NCI-H460 (cell line): Measurements from ENCODE around the gene MDFIC. TPM values are rescaled to one million over a fixed set of nuclear protein-coding genes. Genes with fewer than 3 reads are reported as not detected.
"Not testable (repeated sequence)": the region's sequence is repeated elsewhere in the genome, so short reads cannot be mapped to it uniquely, and the experiment has no call there.

Source experiments
- DNase-seq: peaks from one replicate; pipeline ENCODE4 v3.0.0-alpha.2; 2016; ENCODE audit warnings: low read depth; ENCODE audit errors: extremely low read depth
- polyA plus RNA-seq: library from polyadenylated mRNA; depleted of rRNA; stranded (reverse); fragments of >200 nt; gene quantifications from 2 replicates; pipeline ENCODE4 v1.2.3, GENCODE V29; 2014; cell fraction: nucleus; rRNA removed
- total RNA-seq: library from RNA; depleted of rRNA; stranded (reverse); fragments of >200 nt; shearing (Covaris generic); gene quantifications from 2 replicates; pipeline ENCODE4 v1.2.3, GENCODE V29; 2014; rRNA removed

MDFIC gene, protein sequence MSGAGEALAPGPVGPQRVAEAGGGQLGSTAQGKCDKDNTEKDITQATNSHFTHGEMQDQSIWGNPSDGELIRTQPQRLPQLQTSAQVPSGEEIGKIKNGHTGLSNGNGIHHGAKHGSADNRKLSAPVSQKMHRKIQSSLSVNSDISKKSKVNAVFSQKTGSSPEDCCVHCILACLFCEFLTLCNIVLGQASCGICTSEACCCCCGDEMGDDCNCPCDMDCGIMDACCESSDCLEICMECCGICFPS
- total RNA-seq = 15.5 and 17.8 TPM in 2 replicates
- polyA plus RNA-seq = 8.0 and 8.4 TPM in 2 replicates

DNA sequence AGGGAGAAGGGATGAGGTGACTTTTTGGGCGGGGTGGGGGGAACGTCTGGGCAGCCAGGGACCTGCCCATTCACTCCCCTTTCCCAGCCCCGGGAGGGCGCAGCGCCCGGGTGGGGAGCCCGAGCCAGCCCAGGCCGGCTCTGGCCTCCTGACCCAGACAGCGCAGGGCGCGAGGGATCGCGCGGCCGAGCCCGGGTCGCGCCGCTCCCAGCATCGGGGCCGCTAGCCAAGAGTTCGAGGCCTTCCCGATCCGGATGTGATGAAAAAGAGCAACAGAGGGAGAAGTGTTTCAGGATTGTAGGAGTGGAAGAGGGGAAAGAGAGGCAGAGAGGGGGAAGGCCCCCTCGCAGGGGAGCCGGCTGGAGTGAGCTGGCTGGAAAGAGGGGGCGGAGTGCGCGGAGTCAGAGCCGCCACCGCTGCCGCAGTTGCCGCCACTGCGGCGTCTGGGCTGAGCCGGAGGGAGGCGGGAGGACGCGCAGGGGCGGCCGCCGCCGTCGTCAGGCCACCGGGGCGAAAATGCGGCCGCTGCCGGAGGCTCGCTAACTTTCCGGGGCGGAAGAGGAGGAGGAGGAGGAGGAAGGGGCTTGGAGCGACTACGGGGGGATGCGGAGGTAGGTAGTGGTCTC lies at the start of gene MDFIC:
Gene MDFIC (plus strand): TSS at position 69 of the 626 bp plus-strand sequence. CDS start 940 bp downstream, outside the sequence.
- DNase-seq = peak; percentile 22

DNA sequence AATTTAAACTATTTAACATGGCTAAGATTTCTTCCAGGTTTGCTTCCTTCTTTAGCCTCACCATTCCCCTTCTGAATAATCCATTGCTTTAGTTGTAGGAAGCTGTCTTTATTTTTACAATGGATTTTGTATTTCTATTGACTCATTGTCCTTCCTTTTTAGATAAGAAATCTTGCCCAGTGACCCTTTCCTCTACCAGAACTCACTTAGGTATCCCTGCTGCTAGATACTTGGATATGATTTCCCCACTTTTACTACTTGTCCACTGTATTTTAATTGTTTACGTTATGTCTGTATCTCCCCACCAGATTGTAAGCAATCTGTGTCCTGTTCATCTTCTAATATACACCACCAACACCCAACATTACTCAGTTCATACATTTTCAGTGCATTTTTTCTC lies 47.7 kb upstream of the MDFIC start:
- DNase-seq = no peak

DNA sequence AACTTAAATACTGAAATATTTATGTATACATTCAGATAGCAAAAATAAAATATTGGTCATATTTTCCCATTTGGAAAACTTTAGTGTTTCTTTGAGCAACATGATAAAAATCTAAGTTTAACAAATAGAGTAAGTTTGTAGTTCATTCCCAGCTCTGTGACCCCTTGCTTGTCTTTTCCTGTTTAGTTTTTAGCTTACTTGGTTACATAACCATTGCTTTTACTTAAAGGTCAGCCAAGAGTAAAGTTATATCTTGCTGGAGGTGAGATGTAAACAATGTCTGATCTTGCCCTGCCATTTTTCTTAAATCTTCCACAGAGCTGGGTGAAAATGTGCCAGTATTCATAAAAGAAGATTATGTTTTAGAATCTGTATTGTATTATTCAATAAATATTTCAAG lies 46.7 kb upstream of the MDFIC start:
- DNase-seq = no peak

DNA sequence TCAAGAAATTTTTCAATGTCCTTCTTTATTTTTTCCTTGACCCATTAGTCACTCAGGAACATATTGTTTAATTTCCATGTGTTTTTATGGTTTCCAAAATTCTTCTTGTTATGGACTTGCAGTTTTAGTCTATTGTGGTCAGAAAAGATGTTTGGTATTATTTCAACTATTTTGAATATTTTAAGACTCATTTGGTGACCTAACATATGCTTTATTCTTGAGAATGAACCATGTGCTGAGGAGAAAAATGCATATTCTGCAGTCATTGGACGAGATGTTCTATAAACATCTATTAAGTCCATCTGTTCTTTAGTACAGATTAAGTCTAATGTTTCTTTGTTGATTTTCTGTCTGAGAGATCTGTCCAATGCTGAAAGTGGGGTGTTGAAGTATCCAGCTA lies 42.3 kb upstream of the MDFIC start:
- DNase-seq = no peak

DNA sequence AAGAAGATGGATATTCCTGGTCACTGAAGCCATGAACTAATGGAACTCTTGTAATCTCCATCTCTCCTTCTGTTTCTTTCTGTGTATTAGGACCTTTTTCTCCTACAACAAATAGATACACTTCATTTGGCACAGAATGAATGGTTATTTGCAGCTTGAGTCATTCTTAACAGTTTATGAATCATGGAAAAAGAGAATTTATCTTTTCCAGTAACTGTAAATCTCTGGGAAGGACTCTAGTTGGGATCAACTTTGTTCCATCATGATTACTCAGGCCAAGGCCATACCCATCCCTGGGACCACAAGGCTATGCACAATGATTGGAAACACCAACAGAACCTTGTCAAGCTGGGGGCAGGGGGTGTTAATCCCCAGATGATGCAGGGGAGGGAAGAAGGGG lies 36.1 kb upstream of the MDFIC start:
- DNase-seq = no peak

DNA sequence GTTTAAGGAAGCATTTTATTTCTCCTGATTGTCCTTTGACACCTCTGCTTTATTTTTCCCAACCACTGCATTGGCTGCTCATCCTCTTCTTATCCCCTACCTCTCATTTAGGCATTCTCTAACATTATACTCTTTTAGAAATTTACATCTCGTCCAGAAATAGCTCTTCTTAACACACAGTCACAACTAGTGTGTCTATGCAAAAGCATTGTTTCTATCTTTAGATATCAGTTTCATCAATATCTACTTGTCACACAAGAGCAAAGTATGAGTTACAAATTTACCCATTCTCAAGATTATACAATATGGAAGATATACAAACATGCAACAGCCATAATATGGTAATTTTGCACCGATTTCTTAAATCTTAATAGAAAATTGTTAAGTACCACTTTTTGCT lies 35.7 kb upstream of the MDFIC start:
- no peak for DNase-seq

DNA sequence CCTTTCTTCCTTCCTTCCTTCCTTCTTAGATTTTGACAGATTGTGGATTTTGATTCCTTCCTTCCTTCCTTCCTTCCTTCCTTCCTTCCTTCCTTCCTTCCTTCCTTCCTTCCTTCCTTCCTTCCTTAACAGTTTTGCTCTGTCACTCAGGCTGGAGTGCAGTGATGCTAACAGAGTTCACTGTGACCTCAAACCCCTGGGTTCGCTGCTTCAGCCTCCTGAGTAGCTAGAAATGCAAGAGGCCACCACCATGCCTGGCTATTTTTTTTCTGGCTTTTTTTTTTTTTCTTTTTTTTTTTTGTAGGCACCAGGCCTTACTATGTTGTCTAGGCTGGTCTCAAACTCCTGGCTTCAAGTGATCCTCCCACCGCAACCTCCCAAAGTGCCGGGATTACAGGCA lies 32.8 kb upstream of the MDFIC start:
- DNase-seq = not testable (repeated sequence)

DNA sequence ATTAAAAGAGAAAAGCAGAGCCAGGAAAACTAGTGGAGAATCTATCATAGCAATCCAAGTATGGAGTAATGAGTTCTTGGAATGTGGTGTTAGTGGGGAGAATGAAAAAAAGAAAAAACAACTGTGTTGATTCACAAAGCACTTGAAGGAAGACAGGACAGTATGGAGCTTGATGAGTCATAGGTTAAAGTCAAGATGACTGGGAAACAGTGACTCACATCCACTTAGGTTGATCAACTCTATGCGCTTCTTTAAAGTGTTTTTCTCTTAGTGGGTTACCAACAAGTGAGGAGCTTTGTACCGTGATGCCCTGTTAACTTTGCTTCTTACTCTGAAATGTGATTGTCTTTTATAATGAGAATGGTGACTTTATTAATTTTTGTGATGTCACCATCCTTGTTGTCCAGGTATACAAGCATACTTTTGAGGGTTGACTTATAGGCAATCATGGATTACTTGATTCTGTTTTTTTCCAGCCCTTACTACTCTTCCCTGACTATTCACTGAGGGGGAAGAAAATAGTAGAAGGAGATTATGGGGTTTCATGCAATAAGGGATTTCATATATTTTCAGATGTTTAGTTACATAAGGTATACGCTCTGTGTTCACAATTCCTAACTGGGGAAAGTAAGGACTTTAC lies 32.1 kb upstream of the MDFIC start:
- peak; percentile 73 for DNase-seq

DNA sequence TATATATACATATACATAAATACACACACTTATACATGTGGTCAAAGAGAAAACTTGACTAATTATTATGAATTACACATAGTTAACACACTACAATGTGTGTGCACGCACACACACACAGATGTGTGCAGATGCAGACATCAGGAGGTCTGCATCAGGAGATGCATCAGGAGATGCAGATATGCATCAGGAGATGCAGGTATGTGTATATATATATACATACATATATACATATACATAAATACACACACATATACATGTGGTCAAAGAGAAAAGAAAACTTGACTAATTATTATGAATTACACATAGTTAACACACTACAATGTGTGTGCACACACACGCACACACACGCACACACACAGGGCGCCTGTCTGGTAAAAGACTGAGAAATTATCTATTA lies 31.3 kb upstream of the MDFIC start:
- DNase-seq = no peak

DNA sequence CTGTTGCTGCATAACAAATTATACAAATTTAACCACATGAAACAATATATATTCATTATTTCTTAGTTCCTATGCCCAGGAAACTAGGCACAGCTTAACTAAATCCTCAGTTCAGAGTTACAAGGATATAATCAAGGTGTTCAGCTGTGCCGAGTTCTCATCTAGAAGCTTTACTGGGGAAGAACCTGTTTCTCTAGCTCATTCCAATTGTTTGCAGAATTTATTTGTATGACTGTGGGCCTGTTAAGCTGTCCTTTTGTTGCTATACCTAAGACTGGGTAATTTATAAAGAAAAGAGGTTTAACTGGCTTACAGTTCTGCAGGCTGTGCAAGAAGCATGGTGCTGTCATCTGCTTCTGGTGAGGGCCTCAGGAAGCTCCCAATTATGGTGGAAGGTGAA lies 21.8 kb upstream of the MDFIC start:
- no peak for DNase-seq

DNA sequence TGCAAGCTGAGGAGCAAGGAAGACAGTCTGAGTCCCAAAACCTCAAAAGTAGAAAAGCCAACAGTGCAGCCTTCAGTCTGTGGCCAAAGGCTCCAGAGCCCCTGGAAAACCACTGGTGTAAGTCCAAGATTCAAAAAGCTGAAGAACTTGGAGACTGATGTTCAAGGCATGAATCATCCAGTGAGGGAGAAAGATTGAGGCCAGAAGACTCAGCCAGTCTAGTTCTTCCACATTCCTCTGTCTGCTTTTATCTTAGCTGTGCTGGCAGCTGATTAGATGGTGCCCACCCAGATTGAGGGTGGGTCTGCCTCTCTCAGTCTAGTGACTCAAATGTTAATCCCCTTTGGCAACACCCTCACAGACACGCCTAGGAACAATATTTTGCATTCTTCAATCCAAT lies 20.1 kb upstream of the MDFIC start:
- DNase-seq = no peak

DNA sequence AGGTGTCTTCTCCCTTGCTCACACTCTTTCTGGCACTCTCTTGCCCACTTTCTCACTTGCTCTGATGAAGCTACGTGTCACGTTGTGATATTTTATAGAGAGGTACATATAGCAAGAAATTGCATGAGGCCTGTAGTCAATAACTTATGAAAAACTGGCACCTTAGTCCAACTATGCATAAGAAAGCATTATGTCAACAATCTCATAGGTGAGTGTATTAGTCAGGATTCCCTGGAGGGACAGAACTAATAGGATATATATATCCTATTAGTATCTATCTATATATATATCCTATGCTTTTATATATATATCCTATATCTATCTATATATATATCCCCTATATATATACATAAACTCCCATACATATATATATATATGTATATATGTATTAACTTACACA lies 18.8 kb upstream of the MDFIC start:
- DNase-seq = no peak

DNA sequence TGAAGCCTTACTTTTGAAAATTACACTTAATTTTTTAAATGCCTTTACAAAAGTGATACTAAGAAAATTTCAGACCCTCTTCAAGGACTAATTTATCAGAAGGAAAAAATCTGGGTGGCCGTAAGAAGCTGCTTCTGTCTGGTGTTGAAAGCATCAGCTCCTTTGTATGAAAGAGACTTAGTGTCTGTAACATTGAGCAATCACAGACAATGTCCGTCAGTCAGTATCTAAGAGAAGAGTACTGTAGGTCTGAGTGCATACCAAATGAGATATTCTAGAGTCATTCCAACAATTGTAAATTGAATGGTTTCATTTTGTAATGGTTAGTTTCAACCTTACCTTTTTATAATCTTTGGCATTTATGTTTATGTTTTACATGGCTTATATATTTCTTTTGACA lies 11.1 kb upstream of the MDFIC start:
- DNase-seq = no peak

DNA sequence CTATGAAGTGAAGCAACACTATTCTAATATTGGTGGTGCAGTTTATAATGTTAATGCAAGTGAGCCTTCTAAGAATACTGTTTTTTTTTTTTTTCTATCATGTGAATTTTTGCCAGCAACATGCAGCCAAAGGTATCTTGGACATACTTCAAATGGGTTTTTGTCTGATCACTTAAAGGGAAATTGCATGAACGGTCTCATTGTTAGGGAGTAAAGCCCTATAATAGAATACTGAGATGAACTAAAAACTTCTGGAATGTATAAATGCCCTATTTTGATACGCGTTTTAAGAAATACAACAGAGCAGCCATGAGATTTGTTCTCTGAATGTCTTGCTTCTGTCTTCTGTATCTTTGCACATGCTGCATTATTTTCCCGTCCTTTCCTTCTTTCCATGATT lies 10.5 kb upstream of the MDFIC start:
- no peak for DNase-seq

DNA sequence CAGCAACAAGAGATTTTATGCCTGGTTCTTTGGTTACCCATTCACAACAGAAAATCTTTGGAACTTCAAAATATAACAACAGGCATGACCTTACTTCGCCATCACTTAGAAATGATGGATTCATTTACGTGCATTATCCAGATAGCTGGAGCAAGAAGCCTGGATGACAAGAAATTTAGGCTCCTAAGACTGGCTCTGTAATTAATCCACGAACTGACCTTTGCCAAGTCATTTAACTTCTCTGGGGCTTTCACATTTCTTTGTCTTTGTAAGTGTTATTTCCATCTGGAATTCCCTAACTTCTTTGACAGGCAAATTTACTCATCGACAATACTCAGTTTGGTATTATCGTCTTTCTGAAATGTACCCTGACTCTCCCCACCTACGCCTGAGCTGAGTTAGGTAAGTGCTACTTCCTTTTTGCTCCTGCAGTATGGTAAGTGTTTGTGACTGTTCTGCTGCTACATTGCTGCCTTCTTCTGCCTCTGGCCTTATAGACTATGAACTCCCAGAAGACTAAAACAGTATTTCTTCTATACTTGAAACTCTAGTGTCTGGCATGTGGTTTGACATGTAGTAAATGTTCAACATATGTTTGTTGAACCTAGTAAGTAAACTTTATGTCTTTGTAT lies 5.5 kb upstream of the MDFIC start:
- no peak for DNase-seq

DNA sequence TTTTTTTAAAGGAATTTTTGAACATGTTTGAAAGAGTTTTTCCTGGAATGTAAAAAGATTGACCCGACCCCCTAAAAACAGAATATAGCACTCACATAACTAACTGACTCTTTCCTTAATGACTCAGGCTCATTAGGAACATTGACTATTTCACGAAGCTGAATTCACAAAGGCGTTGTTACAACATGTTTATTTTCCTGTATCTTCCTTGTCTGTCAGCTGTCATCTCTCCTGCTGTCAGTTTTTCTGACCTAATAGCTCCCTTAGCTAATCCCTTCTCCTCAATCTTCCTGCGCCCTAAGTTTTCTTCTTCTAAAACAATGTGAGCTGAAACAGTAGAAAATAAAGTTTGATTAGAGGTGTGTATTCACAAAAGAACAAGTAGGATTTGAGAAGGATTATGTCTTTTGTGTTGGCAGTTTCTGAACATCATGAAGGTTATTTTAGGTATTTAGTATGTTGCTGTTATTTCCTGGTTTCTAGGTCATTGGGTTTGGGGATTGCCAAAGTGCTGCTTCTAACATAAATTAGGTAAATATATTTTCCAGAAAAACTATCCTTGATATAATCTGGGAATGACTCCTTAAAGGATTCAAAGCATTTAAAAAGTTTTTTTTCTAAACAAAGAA lies 4.6 kb upstream of the MDFIC start:
- no peak for DNase-seq

DNA sequence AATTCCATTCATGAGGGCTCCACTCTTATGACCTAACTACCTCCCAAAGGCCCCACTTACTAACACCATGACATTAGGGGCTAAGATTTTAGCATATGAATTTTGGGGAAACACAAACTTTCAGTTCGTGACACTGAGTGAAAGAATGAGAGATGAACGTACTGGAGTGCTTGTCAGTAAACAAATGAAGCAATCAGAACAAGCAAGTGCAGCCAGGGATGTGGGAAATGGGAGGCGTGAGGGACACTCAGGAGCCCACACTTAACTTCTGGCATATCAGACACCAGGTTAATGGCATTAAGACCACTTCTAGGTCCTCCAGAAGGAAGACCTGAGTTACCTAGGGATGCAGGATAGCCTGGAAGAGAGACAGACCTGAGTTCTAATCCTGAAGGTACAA lies 2.3 kb upstream of the MDFIC start:
- no peak for DNase-seq

DNA sequence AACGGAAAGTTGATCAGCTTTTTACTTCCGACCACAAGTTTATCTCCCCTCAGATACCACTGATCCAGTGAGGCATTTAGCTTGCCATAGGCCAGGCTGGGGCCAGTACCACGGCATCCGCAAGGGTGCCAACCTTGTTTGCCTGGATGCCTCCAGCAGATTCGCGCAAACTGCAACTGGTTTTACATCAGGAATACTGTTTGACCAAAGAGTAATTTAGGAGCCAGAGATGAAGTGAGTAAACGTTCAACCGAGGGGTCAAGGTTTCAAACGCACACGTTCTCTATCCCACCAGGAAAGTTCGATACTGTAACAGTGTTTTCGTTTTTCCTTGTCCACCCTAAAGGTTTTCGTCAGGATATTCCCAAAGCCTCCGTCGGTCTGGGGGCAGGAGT lies 266 bp upstream of the MDFIC start:
- no peak for DNase-seq

DNA sequence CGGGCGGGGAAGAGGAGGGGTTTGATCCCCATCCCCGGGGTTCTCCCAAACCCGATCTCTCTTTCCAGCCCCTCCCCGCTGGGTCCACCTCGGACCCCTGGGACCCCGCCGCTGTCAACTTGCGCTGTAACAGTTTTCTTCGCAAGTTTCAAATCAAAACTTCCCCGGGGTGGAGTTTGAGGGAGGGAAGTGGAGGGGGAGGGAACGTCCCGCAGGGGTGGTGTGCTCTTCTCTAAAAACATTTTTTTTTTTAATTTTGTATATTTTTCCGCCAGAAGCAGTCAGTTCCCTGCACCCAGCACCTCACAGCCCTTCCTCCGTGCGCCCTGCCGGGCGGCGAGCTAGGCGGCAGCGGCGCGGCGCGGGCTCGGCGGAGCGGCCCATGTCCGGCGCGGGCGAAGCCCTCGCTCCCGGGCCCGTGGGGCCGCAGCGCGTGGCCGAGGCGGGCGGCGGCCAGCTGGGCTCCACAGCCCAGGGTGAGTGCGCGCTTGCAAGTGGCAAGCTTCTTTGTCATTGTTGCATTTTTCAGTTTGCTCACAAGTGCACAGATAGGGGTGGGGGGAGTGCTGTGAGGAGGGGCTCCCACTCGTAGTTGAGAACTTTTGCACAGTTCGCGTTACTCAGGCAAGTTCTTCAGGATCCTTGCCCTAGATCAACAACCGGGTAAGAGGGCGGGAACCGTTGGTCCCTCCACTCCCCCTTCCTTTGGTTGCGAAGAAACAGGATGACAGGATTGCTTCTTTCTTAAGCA lies 933 bp downstream of the MDFIC start:
- peak; percentile 49 for DNase-seq

DNA sequence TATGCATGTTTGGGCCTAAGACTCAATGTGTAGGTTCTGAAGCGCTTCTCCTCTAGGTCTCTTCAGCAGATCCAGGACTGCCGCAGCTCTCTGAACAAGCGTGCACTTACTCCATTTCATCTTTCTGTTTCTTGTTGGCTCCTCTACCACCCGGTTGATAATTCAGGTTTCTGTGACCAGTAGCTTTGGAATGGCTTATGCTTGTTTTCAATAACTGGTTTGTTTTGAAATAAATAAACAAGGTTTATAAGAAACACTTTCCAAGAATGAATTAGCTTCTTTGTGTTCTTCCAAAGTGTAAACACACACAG lies 1.5 kb downstream of the MDFIC start:
- DNase-seq = no peak
